ENCODE results near the gene DAPP1. TPM values are rescaled to one million over a fixed set of nuclear protein-coding genes. Genes with fewer than 3 reads are reported as not detected.

DAPP1 gene
- total and polyA plus RNA-seq, 2 of the 8 experiments (the other 6 are each of a cell fraction or from before 2014, with no cell fraction given) = not detected

DNA sequence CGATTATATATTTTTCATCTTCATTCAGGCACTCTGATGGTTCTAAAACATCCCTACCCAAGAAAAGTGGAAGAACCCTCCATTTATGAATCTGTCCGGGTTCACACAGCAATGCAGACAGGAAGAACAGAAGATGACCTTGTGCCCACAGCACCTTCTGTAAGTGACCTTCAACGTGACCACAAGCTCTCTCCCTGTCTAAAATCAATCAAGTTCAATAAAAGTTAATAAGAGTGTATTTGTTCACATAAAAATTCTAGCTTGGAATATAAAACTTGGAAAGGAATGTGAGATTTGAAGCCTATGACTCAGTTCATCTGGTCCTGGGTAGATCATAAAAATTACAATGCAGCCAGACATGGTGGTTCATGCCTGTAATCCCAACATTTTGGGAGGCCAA, 36.6 kb downstream of the DAPP1 start:
- H3K4me3 ChIP-seq (ENCODE audit: extremely low read depth in 1 of 4, insufficient read depth in 2 of 4, low read depth in 3 of 4, low read length in 4 of 4) = no peak overlapping the region
- no peak overlapping the region for H2BK12ac ChIP-seq (ENCODE audit: low read depth, low read length)
- no peak overlapping the region for H3K56ac ChIP-seq (replicated peaks; ENCODE audit: insufficient read length, low read depth, low read length)
- no peak overlapping the region for H2AK5ac ChIP-seq (ENCODE audit: low read depth, low read length)
- H3K9ac ChIP-seq (replicated peaks in 1 of 4; ENCODE audit: extremely low read depth in 1 of 4, low read depth in 3 of 4, low read length in 3 of 4) = no peak overlapping the region
- ChIA-PET CTCF (ENCODE audit: partially characterized antibody) (interaction anchor here (0.6 to 1.8 kb wide), 2 partner anchors 41 to 911 kb away, joined by 3 to 5 read pairs; no protein-coding TSS in a partner anchor), POLR2A (ENCODE audit: partially characterized antibody) (no interaction called here)
- H4K20me1 ChIP-seq (replicated peaks in 1 of 2; ENCODE audit: control insufficient read depth in 1 of 2, insufficient read depth in 2 of 2, low read length in 2 of 2) = no peaks in the 10 kb centered on the region
- H3K4me2 ChIP-seq (ENCODE audit: insufficient read depth in 1 of 2, low read depth in 2 of 2, low read length in 2 of 2) = no peak overlapping the region
- FAIRE-seq = no peak
- H3K23me2 ChIP-seq (ENCODE audit: low read depth, low read length) = no peaks in the 10 kb centered on the region; the same call in 1 of the 2 replicates
- H3K9me3 ChIP-seq (ENCODE audit: insufficient read depth in 2 of 2, low read depth in 1 of 2, low read length in 1 of 2) = no peaks in the 10 kb centered on the region
- H3K36me3 ChIP-seq (ENCODE audit: control insufficient read depth in 2 of 4, insufficient read depth in 4 of 4, low read length in 3 of 4) = no peaks in the 10 kb centered on the region
- 86% methylated on average over 3 of the region's 3 CpGs; no CpG with 5 or more reads in 1 of the 2 experiments for WGBS, 2 experiments (ENCODE audit: extremely low coverage in 1 of 2, insufficient coverage in 1 of 2, insufficient read length in 1 of 2, insufficient replicate concordance in 2 of 2, low coverage in 1 of 2, low lambda C conversion rate in 2 of 2, missing lambda C conversion rate in 1 of 2)
- no peaks in the 10 kb centered on the region for H3K79me2 ChIP-seq (ENCODE audit: control insufficient read depth in 1 of 2, insufficient read depth in 2 of 2, low read length in 2 of 2)
- no peak overlapping the region for H3K14ac ChIP-seq (ENCODE audit: insufficient read length)
- H3K23ac ChIP-seq (ENCODE audit: insufficient read length) = no peak overlapping the region
- H3K4ac ChIP-seq (replicated peaks; ENCODE audit: insufficient read length, low read depth, low read length) = no peak overlapping the region
- H2BK5ac ChIP-seq (ENCODE audit: low read depth, low read length) = no peak overlapping the region
- H2BK15ac ChIP-seq (ENCODE audit: low read length) = no peak overlapping the region
- DNase-seq (ENCODE audit: low read depth in 1 of 2, low spot score in 2 of 2) = no peak
- no peaks in the 10 kb centered on the region for H3K27me3 ChIP-seq (replicated peaks in 1 of 4; ENCODE audit: control insufficient read depth in 3 of 4, extremely low read depth in 1 of 4, insufficient read depth in 3 of 4, low read length in 3 of 4)
- H3K27ac ChIP-seq (ENCODE audit: low read depth, low read length) = no peak overlapping the region
- H4K8ac ChIP-seq (ENCODE audit: extremely low read depth, insufficient read depth, low read length) = no peak overlapping the region
- no peaks in the 10 kb centered on the region for H3K79me1 ChIP-seq (ENCODE audit: low read depth, low read length)
- no peak overlapping the region for H2AFZ ChIP-seq (ENCODE audit: low read length)
- no peak overlapping the region for H3K18ac ChIP-seq (ENCODE audit: extremely low read depth, low read length)
- peaks cover 0 to 5% (median 0%) of the 10 kb centered on the region in 4 experiments; a peak in 1 of 7 replicates for H3K4me1 ChIP-seq (replicated peaks in 1 of 4; ENCODE audit: control insufficient read depth in 3 of 4, insufficient read depth in 4 of 4, low read length in 3 of 4)
- no peak overlapping the region for H2BK20ac ChIP-seq (ENCODE audit: low read length)
- no peak overlapping the region for H4K5ac ChIP-seq (ENCODE audit: insufficient read length, low read depth, low read length)
- no peak overlapping the region for H4K91ac ChIP-seq (replicated peaks; ENCODE audit: insufficient read length, low read length)
- H2BK120ac ChIP-seq (replicated peaks; ENCODE audit: low read depth, low read length) = no peak overlapping the region
- no peak for TF ChIP-seq ZNF274 (IDR thresholded peaks at IDR 0.05; ENCODE audit: borderline replicate concordance, extremely low read depth, low read length)

All from H1 (cell line).